HG02884 (cell line): ENCODE measurements around the gene SLC26A1.
A peak's percentile ranks its signal among the peaks of the same experiment; 100 is the strongest.

Source experiments
- ATAC-seq: cut with Tn5 transposase; IDR thresholded peaks from one replicate; pipeline ENCODE4 v1.9.1; 2021; ENCODE audit warnings: mild to moderate bottlenecking, moderate library complexity; ENCODE audit not compliant: unreplicated experiment

SLC26A1 gene

DNA sequence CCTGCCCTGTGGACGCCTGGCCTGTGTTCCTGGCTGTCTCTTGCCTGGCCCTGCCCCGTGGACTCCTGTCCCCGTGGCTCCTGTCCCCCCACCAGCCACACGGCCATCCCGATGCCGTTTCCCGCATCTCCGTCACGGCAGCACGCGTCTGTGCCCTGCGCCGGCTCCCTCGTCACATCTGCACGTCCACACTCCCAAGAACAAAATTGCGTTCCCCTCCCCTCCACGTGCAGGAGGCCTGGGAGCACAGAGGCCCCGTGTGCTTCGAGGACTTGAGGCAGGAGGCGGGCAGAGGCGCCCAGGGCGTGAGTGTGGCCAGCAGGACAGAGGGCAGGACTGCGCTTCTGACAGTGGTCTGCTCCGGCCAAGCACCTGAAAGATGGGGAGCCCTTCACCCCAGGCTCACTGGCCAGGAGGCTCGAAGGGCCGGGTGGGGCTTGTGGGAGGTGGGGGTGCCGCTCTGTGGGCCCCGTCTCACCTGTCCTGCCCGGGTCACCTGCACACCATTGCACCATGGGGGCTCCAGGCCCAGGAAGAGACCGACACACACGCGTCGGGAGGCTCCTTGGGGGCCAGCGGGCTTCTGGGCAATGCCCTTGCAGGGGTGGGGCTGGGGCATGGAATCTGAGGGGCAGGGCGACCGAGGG is 35.5 kb upstream of the SLC26A1 start:
- ATAC-seq: no peak

DNA sequence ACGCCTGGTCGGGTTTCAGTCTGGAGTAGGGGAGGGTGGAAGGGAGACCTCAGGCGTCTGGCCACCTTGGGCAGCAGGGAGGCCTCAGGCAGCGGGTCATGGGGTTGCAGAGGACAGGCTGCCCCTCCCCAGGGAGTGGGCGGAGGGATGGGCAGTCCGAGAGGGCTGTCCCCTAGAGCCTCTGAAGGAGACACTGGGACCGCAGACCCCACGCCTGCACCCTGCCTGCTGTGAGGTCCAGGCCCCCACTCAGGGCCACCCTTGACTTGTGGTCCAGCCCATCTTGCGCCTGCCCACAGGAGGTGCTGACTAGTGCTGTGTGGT is 34.7 kb upstream of the SLC26A1 start:
- no peak for ATAC-seq

DNA sequence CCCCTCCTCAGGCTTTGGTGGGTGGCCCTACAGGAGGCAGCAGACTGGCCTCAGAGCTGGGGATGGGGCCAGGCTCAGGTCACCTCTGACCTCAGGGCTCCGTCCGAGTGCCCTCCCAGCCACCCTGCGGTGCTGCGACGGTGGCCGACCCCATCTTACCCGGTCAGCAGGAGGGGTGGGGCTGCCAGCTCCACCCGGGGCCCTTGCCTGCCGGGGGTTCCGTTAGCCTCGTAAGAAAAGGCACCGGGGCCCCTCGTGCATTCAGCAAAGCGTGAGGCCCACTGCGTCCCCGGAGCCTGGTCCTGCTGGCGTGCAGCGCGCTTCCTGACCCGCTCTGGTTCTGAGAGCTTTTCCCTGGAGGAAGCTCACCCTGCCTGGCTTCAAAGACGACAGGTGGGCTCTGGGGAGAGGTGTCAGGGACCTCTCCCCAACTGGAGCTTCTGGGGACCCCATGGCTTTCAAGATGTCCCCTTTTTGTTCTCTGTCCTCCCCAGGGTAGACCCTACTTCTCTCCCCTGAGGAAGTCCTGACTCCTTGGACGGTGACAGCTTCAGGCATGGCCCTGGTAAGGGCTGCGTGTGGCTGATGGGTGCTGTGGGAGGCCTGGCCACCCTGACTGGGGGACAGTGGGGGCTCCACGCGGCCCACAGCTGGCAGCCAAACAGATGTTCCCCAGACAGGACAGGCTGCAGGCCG is 34.2 kb upstream of the SLC26A1 start:
- no peak for ATAC-seq

DNA sequence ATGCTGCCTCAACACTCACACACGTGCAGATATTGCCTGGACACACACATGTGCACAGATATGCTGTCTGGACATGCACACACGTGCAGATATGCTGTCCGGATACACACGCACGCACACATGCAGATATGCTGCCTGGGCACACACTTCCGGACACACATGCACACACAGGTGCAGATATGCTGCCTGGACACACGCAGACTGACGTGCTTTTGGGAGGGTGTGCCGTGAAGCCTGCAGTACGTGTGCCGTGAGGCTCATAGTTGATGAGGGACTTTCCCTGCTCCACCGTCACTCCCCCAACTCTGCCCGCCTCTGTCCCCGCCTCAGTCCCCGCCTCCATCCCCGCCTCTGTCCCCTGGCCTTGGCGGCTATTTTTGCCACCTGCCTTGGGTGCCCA is 32.9 kb upstream of the SLC26A1 start:
- ATAC-seq: peak; percentile 57

DNA sequence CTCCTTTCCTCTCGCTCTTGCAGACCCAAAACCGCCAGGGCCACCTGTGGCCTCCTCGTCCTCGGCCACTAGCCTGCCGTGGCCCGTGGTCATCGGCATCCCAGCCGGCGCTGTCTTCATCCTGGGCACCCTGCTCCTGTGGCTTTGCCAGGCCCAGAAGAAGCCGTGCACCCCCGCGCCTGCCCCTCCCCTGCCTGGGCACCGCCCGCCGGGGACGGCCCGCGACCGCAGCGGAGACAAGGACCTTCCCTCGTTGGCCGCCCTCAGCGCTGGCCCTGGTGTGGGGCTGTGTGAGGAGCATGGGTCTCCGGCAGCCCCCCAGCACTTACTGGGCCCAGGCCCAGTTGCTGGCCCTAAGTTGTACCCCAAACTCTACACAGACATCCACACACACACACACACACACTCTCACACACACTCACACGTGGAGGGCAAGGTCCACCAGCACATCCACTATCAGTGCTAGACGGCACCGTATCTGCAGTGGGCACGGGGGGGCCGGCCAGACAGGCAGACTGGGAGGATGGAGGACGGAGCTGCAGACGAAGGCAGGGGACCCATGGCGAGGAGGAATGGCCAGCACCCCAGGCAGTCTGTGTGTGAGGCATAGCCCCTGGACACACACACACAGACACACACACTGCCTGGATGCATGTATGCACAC is 31.8 kb upstream of the SLC26A1 start:
- ATAC-seq: no peak

DNA sequence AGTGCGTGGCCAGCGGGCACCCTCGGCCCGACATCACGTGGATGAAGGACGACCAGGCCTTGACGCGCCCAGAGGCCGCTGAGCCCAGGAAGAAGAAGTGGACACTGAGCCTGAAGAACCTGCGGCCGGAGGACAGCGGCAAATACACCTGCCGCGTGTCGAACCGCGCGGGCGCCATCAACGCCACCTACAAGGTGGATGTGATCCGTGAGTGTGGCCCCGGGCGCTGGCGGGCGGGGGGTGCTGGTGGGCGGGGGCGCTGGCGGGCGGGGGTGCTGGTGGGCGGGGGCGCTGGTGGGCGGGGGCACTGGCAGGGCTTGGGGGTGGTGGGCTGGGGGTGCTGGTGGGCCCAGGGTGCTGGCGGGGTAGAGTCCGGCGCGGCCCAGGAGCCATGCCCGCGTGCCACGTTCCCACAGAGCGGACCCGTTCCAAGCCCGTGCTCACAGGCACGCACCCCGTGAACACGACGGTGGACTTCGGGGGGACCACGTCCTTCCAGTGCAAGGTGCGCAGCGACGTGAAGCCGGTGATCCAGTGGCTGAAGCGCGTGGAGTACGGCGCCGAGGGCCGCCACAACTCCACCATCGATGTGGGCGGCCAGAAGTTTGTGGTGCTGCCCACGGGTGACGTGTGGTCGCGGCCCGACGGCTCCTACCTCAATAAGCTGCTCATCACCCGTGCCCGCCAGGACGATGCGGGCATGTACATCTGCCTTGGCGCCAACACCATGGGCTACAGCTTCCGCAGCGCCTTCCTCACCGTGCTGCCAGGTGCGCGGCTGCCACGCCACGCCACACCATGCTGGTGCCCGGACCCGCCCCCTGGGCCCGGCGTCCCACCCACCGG is 30.9 kb upstream of the SLC26A1 start:
- ATAC-seq: no peak

DNA sequence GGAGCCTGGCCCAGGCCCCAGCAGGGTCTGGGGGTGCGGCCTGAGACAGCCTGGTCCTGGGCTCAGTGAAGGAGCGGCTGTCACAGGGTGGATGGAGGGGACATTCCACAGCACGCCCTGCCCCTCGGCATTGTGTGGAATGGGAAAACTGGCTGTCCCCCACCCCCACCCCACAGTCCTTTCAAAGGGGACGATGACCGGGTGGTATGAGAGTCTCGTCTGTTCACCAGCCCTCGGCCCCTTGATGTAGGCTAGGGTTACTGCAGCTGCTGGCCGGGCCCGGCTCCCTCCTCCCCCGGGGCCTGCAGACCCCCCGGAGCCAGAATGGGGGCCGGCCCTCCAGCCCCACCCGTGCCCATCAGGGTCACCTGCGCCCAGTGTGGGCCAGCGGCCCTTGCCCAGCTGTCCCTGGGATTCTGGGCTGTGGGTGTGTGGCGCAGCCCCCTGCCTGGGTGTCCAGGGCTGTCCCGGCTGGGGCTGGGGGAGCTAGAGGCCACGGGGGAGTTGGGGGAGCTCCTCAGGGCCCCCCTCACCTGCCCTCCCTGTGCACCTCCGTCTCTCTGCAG is 30.0 kb upstream of the SLC26A1 start:
- ATAC-seq: no peak

DNA sequence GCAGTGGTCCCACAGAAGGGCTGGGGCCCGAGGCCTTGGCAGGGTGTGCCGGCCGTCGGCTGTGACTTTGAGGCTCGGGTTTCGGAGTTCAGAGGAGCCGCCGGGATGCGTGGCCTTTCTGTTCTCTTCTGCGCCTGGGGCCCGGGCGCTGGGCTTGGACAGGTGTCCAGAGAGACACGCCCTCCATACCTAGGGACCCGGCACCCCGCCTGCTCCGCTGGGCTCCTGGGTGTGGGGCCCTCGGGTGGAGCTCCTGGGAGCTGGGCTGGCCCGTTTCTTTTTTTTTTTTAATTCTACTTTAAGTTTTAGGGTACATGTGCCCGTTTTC is 29.5 kb upstream of the SLC26A1 start:
- ATAC-seq: no peak

DNA sequence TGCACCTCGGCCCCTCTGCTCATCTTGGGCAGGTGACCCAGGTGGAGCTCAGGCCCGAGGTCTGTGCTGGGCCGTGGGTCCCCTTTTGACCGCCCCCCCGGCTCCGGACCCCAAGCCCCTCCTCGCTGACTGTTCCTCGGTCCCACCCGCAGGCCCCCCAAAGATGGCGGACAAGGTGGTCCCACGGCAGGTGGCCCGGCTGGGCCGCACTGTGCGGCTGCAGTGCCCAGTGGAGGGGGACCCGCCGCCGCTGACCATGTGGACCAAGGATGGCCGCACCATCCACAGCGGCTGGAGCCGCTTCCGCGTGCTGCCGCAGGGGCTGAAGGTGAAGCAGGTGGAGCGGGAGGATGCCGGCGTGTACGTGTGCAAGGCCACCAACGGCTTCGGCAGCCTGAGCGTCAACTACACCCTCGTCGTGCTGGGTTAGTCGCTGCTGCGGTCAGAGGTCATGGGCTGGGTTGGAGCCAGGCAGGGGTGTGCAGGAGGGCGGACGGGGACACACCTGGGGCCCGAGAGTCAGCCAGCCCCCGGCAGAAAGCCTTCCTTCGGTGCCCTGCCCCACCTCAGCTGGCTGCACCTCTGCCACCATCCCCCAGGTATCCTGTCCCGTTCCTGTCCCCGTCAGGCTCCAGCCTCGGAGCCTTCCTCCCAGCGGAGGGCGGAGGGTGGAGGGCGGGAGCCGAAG is 29.0 kb upstream of the SLC26A1 start:
- ATAC-seq: no peak

DNA sequence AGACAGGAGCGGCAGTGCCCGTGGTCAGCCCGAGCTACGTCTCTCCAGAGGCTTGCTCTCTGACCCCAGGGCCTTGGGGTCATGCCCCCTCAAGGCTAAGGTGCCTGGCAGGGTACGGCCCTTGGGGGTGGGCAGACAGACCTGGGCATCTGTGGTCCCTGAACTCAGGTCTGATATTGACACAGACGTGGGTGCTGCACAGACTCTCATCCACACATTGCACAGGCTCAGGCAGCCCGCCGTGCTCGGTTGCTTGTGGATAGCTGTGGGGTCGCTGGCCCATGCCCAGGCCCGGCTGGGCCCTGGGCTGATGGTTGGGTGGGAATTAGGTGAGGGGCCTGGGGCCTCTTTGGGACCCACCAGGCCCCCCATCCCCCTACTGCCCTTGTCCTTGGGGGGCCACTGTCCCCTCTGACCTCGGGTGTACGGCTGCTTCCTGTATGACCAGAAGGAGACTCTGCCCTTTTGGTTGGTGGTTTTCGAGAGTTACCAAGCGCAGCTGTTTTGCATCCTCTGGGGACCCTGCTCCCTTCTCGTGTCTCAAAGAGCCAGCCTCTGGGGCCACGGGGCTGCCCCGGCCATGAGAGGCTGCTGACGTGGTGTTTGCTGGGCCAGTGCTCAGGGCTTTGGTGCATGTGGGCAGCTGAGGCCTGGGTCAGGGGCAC is 28.3 kb upstream of the SLC26A1 start:
- no peak for ATAC-seq

DNA sequence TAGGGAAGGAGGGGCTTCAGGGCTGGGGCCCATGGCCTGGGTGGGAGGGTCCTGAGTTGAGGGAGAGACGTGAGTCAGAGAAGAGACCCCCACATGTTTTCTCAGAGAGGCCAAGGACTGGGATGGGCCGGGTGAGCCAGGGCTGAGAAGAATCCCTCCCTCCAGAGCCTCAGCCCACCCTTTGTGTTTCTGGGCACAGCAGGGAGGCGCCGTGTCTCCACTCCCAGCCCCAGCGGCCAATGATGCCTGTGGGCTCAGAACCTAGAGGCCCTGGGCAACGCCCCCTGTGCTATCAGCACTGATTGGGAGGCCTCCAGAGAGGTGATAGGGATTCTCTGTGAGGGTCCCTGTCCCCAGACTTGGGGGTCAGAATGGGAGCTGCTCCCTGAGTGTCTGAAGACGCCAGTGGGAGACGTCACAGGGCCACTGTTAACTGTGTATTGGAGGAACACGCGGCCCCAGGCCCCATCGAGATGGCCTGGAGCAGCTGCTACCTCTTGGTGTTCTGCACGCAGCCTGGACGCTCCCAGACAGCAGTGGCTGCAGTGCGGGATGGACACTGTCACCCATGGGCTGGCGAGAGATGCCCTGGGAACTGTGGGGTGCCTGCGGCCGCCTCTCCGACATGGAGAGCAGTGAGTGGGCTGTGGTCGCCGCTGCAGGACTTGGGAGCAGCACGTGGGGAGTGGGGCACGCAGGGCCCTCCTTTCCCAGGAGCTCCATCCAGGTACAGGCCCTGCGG is 26.7 kb upstream of the SLC26A1 start:
- no peak for ATAC-seq

DNA sequence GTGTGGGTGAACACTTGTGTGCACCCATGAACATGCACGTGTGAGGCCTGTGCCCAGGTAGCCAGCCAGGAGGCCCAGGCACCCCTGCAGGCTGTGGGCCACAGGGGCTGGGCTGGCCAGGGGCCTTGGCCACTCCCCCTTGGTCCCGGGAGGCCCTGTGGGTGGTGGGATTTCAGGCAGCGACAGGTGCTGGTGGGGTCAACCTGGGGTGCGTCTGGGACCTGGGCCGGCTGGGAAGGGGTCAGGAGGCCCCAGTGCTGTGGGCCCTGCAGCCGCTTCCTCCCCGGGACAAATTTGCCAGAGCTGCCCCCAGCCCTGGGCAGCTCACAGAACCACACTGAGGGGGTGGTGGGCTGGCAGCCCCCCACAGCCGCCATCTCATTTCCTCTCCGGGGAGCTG is 26.1 kb upstream of the SLC26A1 start:
- no peak for ATAC-seq

DNA sequence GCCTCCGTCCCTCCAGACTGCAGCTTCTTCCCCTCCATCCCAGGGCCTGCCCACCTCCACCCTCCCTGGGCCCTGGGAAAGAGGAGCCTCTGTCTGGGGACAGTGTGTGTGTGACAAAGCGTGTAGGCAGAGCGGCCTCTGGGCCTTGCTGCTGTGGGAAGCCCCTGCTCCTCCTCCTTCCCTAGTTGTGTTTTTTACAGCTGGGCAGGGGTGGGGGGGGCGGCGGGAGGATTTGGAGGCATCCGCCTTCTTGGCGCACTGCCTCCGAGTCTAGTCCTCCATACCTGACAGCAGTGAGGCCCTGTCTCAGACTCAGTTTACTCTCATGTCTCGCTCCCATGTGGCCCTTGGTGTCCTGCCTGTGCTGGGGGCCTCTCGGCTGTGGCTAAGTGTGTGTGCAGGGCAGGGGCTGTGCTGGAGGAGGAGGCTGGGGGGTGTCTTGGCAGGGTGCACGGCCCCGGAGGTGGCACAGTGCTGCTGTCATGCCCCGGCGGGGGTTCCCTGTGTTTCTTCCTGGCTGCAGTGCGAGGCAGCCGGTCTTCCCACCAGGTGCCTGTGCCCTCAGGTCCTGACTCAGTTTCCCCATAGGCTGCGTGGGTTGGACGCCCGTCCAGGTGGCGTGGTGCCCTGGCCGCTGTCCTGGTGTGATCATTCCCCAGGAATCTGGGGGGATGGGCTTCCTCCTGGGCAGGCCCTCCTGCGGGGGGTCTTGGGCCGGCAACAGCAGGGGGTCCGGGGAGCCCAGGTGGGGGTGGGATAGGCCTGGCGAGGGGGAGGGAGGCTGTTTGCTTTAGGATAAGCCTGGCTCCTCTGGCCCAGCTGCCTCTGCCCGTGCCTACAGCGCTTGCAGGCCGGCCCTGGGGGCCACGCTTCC is 25.2 kb upstream of the SLC26A1 start:
- ATAC-seq: no peak

DNA sequence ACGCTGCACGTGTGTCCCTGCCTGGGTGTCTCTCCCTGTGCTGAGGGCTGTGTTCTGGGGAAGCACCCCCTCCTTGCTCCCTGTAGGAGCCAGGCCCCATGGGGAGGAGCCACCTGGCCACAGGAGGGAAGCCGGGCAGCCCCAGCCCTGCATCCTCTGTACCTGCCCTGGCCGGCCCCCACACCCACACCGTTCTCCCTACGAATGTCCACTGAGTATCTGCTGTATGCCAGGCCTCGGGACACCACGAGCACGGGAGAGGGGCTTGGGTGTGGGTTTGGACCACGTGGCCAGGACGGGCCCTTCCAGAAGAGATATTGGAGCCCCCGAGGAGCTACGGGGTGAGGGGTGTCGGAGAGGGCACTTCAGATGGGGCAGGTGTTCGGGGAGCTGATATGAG is 24.5 kb upstream of the SLC26A1 start:
- ATAC-seq: no peak

DNA sequence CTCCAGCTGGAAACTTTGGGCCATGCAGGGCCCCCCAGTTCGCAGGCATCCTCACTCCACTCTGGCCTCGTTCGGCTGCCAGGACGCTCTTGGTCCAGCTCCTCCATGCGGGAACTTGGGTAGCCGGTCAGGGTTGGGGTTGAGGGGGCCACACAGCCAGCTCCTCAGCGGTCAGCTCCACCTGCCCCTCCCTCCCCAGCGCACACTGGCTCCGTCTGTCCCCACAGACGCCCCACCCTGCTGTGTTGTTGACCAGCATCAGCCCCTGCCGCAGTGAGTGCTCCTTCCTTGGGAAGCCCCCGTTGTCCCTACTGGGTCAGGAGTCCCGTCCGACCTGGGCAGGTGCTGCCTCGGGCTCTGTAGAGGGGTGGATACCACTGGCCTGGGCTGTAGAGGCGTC is 24.0 kb upstream of the SLC26A1 start:
- no peak for ATAC-seq

DNA sequence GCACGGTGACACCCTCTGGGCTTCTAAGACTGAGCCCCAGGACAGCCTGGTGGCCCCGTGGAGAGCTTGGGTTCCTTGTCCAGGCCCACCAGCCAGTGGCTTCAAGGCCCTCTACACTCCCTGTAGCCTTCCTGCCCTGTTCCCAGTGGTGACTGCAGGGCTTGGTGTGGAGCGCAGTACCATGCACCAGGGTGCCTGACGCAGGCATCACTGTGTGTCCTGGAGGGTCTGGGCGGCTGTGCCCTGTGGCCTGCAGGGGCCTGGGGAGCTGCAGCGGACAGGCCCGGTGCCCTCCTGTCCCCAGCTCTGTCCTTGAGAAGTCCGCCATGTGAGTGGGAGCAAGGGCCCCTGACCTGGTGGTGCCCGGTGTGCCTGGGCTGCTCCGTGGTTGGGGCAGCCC is 22.5 kb upstream of the SLC26A1 start:
- no peak for ATAC-seq

DNA sequence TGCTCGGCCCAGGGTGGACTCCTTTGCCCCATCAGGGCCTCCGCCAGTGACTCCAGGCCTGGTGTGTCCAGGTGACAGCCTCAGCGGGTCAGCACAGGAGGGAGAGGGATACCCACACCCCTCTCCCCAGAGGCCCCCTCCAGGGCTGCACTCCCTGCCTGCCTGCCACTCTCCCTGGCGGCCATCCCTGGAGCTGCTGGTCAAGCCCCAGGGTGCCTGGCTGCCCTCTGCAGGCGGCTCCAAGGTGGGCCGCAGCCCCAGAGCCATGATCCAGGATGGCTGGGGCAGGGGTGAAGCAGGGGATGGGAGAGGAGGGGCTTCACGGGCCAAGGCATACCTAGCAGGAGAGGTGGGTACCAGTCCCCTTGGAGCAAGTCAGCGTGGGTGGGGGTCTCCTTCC is 22.0 kb upstream of the SLC26A1 start:
- ATAC-seq: no peak

DNA sequence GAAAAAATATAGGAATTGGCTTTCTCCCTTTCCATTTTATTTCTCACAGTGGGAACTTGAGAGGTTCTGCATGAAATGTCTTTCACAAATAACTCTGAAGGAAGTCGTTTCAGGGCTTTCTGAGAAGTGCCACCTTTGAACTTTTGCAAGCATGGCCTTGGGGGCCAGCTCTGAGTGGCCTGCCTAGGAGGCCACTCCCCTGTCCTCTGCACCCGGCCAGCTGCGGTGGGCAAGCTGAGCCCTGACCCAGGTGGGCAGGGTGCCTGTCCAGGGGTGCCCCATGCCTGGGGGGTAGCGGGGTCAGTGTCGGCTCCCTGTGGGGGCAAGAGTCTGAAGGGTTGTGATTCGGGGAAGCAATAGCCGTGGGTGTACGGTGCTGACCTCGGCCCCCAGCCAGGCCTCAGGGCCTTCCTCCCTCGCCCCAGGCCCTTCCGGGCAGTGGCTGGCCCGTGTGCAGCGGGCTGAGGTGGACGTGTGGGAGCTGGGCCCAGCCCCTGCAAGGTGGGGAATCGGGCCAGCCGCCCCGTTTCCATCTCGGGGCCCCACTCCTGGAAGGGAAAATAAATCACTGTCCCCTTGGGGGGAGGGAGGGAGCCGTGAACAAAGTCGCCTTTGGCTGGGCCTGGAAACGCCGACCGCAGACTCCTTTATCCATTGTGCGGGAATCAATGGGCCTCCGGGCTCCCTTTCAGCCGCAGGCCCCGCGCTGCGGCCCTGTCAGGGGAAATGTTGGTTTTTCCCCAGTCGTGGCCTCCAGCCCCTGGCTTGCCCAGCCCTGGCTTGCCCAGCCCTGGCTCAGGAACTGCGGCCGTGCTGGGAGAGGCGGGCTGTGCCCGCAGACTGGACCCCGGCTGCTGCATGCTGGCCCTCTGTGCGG is 21.3 kb upstream of the SLC26A1 start:
- ATAC-seq: no peak
